GM23338 (cell line): Measurements from ENCODE around the gene PRR14.

Source experiments
- CREB1 ChIP-seq: fragments of 250-450 bp; sonication (Bioruptor Pico); IDR thresholded peaks from 2 replicates; pipeline ENCODE4 v1.5.0; 2020; ENCODE audit warnings: low read depth, mild to moderate bottlenecking, moderate library complexity
- EZH2 ChIP-seq: fragments of 200-600 bp; sonication (generic); IDR thresholded peaks from one replicate; pipeline ENCODE4 v1.8.0; 2017; ENCODE audit warnings: antibody characterized with exemption, mild to moderate bottlenecking, low read depth; ENCODE audit not compliant: unreplicated experiment
- JUNB ChIP-seq: IDR thresholded peaks from one replicate; pipeline ENCODE4 v1.6.1; 2016; ENCODE audit warnings: antibody characterized with exemption; ENCODE audit not compliant: unreplicated experiment
- POLR2AphosphoS5 ChIP-seq: IDR thresholded peaks from 2 replicates; pipeline ENCODE4 v1.6.1; 2016; ENCODE audit warnings: antibody characterized with exemption, low read depth
- REST ChIP-seq: IDR thresholded peaks from one replicate; pipeline ENCODE4 v1.6.1; 2018; ENCODE audit warnings: antibody characterized with exemption; ENCODE audit not compliant: unreplicated experiment
- TF ChIP-seq, protein P1 (sequence below), 2 experiments: fragments of 200-600 bp in 1 of 2; sonication (generic) in 1 of 2; conservative IDR thresholded peaks; 2 replicates each; pipeline versions ENCODE4 v1.5.1 to v1.6.1; 2016 to 2017; ENCODE audit warnings: antibody characterized with exemption in 2 of 2, low read depth in 2 of 2, mild to moderate bottlenecking in 2 of 2, moderate library complexity in 1 of 2
- TF ChIP-seq, protein P2 (sequence below): fragments of 250-450 bp; sonication (Bioruptor Pico); IDR thresholded peaks from 2 replicates; pipeline ENCODE4 v1.5.0; 2020; ENCODE audit warnings: mild to moderate bottlenecking, moderate library complexity

- TF ChIP-seq, protein P1, sequence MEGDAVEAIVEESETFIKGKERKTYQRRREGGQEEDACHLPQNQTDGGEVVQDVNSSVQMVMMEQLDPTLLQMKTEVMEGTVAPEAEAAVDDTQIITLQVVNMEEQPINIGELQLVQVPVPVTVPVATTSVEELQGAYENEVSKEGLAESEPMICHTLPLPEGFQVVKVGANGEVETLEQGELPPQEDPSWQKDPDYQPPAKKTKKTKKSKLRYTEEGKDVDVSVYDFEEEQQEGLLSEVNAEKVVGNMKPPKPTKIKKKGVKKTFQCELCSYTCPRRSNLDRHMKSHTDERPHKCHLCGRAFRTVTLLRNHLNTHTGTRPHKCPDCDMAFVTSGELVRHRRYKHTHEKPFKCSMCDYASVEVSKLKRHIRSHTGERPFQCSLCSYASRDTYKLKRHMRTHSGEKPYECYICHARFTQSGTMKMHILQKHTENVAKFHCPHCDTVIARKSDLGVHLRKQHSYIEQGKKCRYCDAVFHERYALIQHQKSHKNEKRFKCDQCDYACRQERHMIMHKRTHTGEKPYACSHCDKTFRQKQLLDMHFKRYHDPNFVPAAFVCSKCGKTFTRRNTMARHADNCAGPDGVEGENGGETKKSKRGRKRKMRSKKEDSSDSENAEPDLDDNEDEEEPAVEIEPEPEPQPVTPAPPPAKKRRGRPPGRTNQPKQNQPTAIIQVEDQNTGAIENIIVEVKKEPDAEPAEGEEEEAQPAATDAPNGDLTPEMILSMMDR (conservative IDR thresholded peaks at IDR 0.05; ENCODE audit: low read depth in 2 of 2) = no peak
- no peak for TF ChIP-seq POLR2AphosphoS5
- no peak for TF ChIP-seq CREB1 (CRISPR knock-in tag)
- TF ChIP-seq, protein P2, sequence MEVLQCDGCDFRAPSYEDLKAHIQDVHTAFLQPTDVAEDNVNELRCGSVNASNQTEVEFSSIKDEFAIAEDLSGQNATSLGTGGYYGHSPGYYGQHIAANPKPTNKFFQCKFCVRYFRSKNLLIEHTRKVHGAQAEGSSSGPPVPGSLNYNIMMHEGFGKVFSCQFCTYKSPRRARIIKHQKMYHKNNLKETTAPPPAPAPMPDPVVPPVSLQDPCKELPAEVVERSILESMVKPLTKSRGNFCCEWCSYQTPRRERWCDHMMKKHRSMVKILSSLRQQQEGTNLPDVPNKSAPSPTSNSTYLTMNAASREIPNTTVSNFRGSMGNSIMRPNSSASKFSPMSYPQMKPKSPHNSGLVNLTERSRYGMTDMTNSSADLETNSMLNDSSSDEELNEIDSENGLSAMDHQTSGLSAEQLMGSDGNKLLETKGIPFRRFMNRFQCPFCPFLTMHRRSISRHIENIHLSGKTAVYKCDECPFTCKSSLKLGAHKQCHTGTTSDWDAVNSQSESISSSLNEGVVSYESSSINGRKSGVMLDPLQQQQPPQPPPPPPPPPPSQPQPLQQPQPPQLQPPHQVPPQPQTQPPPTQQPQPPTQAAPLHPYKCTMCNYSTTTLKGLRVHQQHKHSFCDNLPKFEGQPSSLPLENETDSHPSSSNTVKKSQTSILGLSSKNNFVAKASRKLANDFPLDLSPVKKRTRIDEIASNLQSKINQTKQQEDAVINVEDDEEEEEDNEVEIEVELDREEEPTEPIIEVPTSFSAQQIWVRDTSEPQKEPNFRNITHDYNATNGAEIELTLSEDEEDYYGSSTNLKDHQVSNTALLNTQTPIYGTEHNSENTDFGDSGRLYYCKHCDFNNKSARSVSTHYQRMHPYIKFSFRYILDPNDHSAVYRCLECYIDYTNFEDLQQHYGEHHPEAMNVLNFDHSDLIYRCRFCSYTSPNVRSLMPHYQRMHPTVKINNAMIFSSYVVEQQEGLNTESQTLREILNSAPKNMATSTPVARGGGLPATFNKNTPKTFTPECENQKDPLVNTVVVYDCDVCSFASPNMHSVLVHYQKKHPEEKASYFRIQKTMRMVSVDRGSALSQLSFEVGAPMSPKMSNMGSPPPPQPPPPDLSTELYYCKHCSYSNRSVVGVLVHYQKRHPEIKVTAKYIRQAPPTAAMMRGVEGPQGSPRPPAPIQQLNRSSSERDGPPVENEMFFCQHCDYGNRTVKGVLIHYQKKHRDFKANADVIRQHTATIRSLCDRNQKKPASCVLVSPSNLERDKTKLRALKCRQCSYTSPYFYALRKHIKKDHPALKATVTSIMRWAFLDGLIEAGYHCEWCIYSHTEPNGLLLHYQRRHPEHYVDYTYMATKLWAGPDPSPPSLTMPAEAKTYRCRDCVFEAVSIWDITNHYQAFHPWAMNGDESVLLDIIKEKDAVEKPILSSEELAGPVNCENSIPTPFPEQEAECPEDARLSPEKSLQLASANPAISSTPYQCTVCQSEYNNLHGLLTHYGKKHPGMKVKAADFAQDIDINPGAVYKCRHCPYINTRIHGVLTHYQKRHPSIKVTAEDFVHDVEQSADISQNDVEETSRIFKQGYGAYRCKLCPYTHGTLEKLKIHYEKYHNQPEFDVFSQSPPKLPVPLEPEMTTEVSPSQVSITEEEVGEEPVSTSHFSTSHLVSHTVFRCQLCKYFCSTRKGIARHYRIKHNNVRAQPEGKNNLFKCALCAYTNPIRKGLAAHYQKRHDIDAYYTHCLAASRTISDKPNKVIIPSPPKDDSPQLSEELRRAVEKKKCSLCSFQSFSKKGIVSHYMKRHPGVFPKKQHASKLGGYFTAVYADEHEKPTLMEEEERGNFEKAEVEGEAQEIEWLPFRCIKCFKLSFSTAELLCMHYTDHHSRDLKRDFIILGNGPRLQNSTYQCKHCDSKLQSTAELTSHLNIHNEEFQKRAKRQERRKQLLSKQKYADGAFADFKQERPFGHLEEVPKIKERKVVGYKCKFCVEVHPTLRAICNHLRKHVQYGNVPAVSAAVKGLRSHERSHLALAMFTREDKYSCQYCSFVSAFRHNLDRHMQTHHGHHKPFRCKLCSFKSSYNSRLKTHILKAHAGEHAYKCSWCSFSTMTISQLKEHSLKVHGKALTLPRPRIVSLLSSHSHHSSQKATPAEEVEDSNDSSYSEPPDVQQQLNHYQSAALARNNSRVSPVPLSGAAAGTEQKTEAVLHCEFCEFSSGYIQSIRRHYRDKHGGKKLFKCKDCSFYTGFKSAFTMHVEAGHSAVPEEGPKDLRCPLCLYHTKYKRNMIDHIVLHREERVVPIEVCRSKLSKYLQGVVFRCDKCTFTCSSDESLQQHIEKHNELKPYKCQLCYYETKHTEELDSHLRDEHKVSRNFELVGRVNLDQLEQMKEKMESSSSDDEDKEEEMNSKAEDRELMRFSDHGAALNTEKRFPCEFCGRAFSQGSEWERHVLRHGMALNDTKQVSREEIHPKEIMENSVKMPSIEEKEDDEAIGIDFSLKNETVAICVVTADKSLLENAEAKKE = no peak
- no peak for TF ChIP-seq REST
- TF ChIP-seq EZH2 = no peak
- no peak for TF ChIP-seq JUNB
Measured at GRCh38 chr16:30602616-30603277, 48.0 kb upstream of the PRR14 start.
